Stimulated activated CD4-positive, alpha-beta T cell treated with anti-CD3 and anti-CD28 coated beads, Interleukin-4, amount 100 ng/mL, for 1 hour (primary cell): Measurements from ENCODE around the gene TUSC1.
"Not testable (repeated sequence)": the region's sequence is repeated elsewhere in the genome, so short reads cannot be mapped to it uniquely, and the experiment has no call there.

Experiments
- DNase-seq: peaks from one replicate; pipeline ENCODE4 v3.0.0-alpha.2; 2020

Gene TUSC1

DNA sequence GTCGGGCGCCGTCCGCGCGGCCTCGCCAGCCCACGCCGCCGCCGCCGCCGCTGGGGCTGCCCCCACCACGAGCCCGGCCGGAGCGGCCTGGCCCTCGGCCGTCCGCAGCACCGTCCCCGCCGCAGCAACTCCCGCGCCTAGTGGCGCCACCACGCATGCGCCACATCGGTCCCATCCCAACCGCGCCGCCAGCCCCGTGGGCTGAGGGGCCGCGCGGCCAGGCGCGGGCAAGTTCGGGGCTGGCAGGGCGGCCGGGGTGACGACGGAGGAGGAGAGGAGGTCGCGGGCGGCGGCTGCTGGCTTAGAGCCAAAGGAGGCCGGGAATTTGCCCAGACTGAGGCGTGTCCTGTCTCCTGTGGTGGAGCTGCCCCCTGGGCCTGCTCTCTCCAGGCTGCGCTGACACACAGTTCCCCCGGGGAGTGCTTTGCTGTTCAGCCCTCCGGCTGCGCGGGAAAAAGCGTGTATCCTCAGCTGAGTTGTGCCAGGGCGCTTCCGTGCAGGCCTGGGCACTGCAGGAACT, at the start of gene TUSC1:
TUSC1 (minus strand) TSS at position 298 of the 520 bp plus-strand sequence; CDS start at position 166, 132 bp downstream.
- peak; percentile 8 for DNase-seq

DNA sequence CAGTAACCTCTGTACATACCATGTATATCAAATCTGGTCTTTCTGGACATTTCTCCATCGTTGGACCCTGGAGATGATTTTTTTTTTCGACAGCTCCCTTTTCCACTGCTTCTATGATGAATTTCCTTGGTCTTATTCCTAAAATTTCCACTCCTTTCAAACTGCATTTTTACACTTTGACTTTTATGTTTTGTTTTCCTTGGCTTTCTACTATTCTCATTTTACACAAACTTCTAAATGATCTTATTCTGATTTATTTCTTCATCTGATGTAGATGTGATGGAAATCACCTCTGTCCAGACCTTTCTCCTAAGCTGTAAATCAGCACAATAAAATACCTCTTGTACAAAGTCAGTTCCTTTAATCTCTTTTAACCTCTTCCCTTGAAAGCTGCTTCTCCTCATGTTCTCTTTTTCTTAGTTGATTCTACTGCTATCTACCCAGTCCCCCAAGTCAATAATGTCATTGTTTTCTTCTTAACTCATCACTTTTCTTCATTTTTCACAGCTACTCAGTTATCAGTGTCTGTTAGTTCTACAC, 48.7 kb upstream of the TUSC1 start:
- no peak for DNase-seq

DNA sequence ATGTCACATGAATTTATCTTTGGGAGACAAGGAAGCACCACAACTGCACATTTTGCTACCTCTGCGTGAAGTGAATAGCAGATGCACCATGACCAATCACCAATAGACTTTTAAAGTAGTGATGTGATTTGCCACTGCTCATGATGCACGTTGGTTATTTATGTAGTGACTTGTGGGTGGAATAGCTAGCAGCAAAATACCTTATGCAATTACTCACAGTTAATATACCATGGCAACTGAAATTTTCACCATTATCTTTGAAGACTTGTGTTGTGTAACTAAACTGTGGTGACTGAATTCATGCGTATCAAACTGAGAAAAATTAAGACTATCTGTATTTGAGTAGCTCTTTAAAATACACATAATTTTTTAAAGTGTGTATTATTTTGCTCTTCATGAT, 46.2 kb upstream of the TUSC1 start:
- no peak for DNase-seq

DNA sequence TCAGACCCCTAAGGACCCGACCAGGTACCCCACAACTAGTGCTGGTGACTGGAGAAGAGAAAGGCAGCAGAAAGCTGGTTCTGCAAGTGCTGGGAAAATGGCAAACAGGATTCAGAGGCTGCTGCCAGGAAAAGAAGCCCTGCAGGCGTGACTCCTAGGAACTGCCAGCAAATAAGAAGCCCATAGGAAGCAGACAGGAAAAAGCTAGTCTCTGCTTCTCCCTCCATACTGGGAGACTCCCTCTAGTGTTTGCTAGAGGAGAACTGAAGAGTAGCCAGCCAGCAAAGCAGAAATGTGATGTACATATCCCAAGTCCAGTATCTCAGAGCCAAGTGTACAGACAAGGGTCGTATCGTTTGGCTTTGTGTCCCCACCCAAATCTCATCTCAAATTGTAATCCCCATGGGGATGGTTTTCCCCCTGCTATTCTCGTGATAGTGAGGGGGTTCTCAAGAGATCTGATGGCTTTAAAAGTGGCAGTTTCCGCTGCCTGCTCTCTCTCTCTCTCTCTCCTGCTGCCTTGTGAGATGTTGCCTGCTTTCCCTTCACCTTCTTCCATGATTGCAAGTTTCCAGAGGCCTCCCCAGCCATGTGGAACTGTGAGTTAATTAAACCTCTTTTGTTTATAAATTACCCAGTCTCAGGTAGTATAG, 38.1 kb upstream of the TUSC1 start:
- no peak for DNase-seq

DNA sequence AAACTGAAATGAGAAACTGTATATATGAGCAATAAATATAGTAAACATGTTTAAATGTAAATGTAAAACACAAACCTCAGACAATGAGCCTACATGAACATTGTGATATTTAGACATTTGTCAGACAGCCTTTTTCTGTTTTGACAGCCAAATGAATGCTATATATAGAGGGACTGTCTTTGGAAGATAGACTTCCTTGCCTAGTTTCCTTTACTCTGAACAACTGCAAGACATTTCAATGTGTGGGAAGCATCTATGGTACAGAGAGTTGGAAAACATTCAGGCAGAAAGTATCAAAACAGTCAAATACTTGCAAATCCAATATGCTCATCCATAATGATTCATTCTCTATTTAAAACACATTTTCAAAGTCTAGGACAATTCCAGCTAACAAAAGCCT, 31.7 kb upstream of the TUSC1 start:
- no peak for DNase-seq

DNA sequence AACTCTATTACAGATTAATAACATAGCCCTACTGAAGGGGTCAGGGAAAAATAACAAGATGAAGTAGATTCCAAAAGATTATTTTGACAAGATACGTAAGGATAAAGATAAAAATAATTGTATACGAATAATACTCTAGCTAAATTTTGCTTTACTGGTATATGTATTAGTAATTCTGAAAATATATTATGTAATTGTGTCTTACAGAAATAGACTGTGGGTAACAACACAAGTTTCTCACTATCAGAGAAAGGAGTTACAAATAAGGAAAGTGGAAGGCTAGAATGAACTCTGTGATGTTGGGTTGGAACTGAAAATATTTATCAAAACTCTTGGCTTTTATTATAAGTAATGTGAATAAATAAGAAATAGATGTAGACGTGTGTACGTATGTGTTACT, 26.6 kb upstream of the TUSC1 start:
- DNase-seq, result no peak

DNA sequence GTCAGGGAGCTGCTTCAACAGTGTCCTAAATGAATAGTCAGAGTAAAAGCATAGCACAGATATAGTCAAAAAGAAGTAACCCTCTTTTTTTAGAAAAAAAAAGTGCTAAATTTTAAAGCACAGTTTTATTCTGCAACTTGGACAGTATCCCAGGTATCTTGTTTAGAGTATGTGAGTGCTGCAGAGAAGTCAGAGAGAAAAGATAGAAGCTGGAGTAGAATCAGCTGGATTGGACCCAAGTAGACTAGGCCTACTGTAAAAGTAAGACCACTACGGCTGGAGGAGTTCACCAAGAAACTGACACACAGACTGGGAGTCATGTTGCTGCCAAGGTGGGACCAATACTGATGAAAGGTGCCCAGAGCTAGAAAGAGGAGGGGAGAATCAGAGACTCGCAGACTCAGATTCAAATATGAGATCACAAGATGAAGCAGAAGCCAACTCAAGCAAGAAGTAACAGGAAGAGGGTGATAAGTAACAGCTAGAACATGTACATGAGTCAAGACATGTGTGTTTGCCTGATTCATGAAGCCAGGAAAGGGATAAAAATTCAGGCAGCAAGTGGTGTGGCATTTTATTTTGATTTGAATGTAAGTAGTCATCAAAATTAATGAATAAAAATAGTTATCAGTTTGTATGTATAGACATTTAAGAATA, 25.6 kb upstream of the TUSC1 start:
- no peak for DNase-seq

DNA sequence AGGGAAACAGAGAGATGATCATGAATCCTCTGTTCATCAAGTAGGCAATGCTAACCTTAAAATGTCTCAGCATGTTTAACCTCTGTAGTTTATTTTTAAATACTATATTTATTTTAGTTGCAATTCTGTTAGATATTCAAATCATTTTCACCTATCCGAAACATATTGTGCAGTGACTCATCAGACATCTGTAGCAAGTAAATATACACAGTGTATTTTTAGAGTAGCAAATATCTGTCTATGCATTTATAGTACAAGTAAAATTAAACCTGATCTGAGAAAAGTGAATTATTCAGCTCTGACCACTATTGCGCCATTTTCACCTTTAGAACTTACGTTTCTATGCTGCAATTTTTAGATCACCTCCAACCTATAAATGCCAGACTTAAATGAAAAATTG, 24.3 kb upstream of the TUSC1 start:
- DNase-seq, result no peak

DNA sequence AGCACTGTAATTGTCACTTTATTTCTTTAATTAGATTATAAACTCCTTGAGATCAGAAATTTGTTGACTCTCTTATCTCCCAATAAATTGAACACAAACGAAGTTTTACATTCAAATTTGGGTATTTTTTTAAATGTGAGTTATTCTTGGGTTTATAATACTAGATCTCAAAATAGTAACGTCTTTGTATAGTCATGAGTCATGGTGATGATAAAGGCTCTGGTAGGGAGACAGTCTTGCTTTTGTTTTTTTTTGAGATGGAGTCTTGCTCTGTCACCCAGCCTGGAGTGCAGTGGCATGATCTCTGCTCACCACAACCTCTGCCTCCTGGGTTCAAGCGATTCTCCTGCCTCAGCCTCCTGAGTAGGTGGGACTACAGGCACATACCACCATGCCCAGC, 22.7 kb upstream of the TUSC1 start:
- not testable (repeated sequence) for DNase-seq

DNA sequence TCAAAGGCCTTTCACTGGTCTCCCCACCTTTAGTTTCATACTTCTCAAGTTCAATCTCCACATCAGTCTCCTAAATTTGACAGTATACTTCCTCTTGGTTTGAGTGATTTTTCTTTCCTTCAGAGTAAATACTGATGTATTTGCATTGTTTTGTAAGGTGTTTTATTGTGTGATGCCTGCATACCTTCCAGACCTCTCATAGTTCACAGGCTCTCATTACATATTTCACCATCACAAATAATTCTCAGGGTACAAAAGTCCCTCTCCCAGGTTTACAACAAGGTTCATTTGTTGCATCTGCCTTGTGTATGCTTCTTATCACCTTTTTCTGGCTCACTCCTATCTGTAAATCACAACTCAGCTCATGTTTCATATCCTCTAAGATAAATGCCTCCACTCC, 22.2 kb upstream of the TUSC1 start:
- DNase-seq, result no peak

DNA sequence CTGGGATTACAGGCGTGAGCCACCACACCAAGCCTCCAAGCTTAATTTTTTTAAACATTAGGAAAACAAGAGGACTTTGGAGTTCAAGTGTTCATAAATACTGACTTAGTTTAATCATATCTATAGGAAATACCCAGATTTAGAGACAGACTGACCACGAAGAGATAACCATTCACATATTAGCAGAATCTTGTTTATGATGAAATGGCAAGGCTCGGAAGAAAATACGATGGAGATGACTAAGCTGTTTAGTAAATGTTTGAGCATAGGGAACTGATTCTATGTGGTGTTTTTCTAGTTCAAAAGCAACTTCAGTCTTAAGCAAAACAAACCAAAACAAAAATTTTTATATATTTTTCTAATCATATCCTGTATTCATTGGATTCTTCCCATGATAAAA, 13.5 kb upstream of the TUSC1 start:
- DNase-seq, result no peak

DNA sequence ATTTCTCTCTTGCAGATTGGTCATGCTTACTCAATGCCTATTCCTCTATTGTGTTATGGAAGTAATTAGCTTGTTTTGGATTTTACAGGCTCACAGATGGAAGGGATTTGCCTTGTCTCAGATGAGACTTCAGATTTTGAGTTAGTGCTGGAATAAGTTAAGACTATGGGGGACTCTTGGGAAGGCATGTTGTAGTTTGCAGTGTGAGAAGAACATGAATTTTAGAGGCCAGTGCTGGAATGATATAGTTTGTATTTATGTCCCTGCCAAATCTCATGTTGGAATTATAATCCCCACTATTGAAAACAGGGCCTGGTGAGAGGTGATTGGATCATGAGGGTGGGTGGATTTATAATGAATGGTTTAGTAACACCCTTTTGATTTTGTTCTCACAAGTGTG, 6.1 kb upstream of the TUSC1 start:
- DNase-seq, result no peak

DNA sequence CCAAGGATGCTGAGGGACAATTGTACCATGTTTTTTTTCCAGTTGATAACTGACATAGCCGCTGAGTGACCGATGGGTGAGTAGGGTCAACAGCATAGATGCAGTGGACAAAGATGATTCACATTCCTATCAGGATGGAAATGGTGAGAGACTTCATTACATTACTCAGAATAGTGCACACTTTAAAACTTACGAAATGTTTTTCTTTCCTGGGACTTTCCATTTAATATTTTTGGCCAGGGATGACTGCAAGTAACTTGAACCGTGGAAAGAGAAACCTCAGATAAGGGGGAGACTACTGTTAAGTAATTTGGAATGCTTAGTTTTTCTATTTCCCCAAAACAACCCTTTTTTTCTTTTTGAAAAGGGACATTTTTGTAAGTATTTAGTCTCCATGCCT, 3.0 kb upstream of the TUSC1 start:
- DNase-seq, result no peak

DNA sequence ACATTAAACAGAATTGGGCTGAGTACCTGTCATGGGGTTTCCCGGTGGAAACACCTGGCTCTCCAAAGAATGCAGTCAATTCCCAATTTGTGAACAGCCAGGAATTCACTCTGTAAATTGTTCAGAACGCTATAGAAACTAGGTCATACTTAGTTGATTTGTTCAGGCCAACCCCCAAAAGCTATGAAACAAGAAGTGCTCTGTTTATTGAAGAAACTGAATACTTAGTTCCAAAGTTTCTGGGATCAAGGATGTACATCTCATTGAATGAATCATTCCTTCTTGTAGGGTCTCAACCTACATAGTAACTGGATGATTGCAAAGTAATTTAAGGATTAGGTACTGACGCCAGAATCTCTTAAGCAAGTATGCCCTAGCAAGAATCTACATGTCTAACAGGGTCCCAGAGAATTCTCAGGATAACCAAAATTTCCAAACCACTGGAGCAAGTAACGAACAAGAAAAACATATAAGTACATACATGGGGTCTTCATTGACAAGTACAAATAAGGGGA, 659 bp upstream of the TUSC1 start:
- no peak for DNase-seq

DNA sequence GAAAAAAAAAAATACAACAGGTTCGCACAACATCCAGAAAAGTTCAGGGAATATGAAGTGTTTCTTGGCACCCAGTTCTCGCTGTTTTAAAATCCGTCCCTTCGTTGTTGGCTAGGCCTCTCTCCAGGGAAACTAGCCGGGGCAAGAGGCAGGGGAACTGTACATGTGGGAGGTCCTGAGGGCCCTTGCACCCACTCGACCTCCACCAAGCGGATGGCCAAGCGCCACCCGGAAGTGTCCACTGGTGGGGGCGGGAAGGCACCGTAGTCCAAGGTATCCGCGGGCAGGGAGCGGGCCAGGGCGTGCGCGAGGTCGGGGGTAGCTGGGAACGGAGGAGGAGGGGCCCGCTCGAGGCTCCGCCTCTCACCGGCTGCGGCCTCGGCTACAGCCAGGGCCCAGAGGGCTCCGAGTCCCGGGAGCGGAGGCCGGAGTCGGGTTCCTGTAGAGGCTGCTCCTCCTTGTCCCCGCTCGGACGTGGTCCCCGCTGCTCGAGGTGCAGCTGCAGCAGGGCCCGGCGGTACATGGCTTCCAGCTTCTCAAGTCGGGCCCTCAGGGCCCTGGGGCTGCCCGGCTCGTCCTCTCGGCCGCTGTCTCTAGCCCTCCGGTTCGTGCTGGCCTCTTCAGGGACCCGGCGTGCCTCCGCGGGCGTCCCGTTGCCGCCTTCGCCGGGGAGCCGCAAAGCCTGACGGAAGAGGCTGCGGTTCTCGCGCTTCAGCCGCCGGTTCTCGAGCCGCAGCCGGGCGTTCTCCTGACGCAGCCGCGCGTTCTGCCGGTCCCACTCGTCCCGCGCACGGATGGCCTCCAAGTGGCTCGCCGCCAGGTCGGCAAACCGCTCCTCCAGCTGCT, 720 bp downstream of the TUSC1 start:
- peak; percentile 4 for DNase-seq

DNA sequence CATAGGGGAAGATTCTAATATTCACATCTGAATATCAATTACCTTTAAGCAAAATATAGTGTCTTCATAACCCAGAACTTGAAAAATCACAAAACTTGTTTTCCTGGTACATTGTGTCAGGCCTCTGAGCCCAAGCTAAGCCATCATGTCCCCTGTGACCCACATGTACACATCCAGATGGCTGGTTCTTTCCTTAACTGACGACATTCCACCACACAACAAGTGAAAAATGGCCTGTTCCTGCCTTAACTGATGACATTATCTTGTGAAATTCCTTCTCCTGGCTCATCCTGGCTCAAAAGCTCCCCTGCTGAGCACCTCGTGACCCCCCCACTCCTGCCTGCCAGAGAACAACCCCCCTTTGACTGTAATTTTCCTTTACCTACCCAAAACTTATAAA, 2.4 kb downstream of the TUSC1 start:
- not testable (repeated sequence) for DNase-seq

DNA sequence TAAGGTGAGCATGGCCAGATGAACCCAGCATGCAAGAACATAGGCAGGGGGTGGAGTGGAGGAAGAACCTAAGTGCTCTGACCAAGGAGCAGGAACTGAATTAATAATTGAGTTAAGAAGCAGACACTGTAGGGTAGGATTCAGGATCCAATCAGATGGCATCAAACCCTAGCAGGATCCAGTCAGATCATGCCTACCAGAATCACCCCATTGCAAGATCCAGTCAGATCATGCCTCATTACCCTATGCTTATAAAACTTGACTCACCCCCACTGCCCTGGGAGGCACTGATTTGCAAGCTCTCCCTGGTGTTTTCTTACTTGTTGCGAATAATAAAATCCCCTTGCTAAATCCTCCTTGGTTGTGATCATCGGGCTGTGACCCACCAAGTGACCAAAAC, 19.7 kb downstream of the TUSC1 start:
- DNase-seq, result no peak

DNA sequence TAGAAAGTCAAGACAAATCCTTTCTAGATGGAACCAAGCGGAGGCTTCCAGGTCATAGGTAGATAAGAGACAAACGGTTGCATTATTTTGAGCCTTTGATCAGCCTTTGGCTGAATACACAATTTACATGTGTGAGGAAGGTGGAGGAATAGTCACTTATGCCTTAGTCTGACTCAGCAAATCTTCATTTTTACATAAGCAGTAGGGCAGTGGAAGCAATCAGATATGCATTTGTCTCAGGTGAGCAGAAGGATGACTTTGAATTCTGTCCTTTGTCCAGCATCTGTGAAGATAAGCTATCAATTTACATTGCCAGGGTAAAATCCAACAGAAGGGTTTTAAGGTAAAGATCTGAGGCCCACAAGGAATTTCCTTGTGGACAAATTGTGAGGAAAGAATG, 23.8 kb downstream of the TUSC1 start:
- no peak for DNase-seq

DNA sequence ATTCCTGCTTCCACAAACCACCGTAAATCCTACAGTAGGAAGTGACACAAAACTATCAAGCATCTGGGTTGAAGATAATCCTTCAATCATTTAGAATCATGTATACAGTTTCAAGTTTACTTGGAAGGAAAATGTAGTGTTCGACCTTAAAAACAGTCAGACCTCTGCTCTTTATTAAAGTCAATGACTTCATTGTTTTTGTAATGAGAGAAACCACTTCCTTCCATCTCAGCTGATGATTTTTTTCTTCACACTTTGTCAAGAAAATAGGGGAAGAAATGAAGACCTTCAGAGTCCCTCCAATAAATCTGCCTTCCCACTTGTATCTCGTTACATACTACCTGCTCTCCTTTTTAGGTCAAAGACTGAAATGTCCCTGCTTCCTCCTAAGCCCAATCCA, 30.1 kb downstream of the TUSC1 start:
- DNase-seq, result no peak

DNA sequence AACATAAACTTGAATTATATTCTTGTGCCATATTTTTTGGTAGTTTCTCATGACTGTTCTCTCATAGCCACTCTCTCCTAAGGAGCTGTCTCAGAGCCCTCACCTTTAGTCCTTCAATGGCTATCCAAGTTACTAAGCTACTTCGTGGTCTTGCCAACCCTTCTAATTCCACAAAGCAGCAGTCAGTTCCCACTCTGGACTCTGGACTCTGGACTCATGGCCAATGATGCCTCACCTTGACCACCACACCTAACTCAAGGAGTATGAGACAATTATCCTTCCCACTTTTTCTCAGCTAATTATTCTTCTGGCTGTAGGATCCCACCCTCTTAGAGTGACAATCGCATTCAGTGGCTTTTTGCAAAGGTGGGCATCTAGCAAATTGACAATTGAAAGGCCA, 42.2 kb downstream of the TUSC1 start:
- DNase-seq, result no peak

DNA sequence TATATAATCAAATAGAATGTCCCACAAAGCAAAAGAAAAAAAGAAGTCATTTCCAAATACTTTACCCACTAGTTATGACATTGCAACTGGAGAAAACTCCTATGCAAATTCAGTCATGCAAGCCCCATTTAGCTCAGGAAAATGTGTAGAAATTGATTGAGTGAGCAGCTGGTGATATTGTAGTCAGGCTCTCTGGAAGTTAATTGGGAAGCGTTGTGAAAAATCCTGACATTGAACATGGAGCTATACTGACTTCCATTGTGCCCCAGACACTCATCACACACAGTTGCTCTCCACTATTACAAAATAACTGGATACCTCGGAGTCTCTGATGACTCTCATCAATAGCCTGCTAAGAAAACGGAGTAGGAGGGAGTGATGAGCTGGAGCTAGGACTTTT, 49.0 kb downstream of the TUSC1 start:
- no peak for DNase-seq
